H1 (cell line): ENCODE data around the gene VPS11. TPM values are rescaled to one million over a fixed set of nuclear protein-coding genes. Genes with fewer than 3 reads are reported as not detected.

Experiments
- BACH1 ChIP-seq: IDR thresholded peaks from 2 replicates; pipeline ENCODE4 v1.6.1; 2012; ENCODE audit warnings: low read length, improper control_type of control experiment
- BCL11A ChIP-seq, 2 experiments: IDR thresholded peaks; one replicate each; pipeline ENCODE4 v1.6.1; 2011; ENCODE audit warnings: low read depth in 2 of 2, low read length in 2 of 2, mild to moderate bottlenecking in 2 of 2
- CBX8 ChIP-seq: fragments of 300-800, 300-1000 bp; sonication (generic); IDR thresholded peaks from 2 replicates; pipeline ENCODE4 v1.7.1; 2016; ENCODE audit warnings: low read depth, low read length, borderline replicate concordance
- CEBPB ChIP-seq: IDR thresholded peaks from 2 replicates; pipeline ENCODE4 v1.6.1; 2012; ENCODE audit warnings: low read depth, low read length
- CHD1 ChIP-seq: IDR thresholded peaks from 2 replicates; pipeline ENCODE4 v1.6.1; 2012; ENCODE audit warnings: low read depth, low read length, improper control_type of control experiment
- EGR1 ChIP-seq: IDR thresholded peaks from 2 replicates; pipeline ENCODE4 v1.6.1; 2011; ENCODE audit warnings: low read depth, low read length, borderline replicate concordance
- HDAC2 ChIP-seq, 2 experiments: fragments of 300-600 bp in 1 of 2; sonication (generic) in 1 of 2; IDR thresholded peaks; 2 replicates each; pipeline ENCODE4 v1.6.1; 2011 to 2012; ENCODE audit warnings: low read depth in 2 of 2, low read length in 2 of 2, mild to moderate bottlenecking in 2 of 2, moderate library complexity in 2 of 2, borderline replicate concordance in 1 of 2, inconsistent platforms in 1 of 2
- JUN ChIP-seq: IDR thresholded peaks from 2 replicates; pipeline ENCODE4 v1.6.1; 2011; ENCODE audit warnings: low read depth, mild to moderate bottlenecking, improper control_type of control experiment, low read length
- JUND ChIP-seq: IDR thresholded peaks from 2 replicates; pipeline ENCODE4 v1.6.1; 2011; ENCODE audit warnings: mild to moderate bottlenecking, improper control_type of control experiment, low read length
- KDM1A ChIP-seq: fragments of 200-600, 300-600 bp; sonication (generic); IDR thresholded peaks from 2 replicates; pipeline ENCODE4 v1.7.1; 2016; ENCODE audit warnings: mild to moderate bottlenecking, low read length, borderline replicate concordance
- KDM4A ChIP-seq: IDR thresholded peaks from one replicate; pipeline ENCODE4 v1.7.1; 2012; ENCODE audit warnings: low read depth, mild to moderate bottlenecking, moderate library complexity, low read length, inconsistent platforms; ENCODE audit not compliant: severe bottlenecking
- MAX ChIP-seq: IDR thresholded peaks from 2 replicates; pipeline ENCODE4 v1.6.1; 2012; ENCODE audit warnings: inconsistent platforms
- NANOG ChIP-seq: IDR thresholded peaks from 2 replicates; pipeline ENCODE4 v1.6.1; 2011; ENCODE audit warnings: low read length, low read depth, mild to moderate bottlenecking, inconsistent platforms; ENCODE audit not compliant: insufficient read depth, poor library complexity, severe bottlenecking
- POU5F1 ChIP-seq: IDR thresholded peaks from 2 replicates; pipeline ENCODE4 v1.6.1; 2011; ENCODE audit warnings: low read depth, mild to moderate bottlenecking, low read length, moderate library complexity
- RBBP5 ChIP-seq: IDR thresholded peaks from 2 replicates; pipeline ENCODE4 v1.7.1; 2012; ENCODE audit warnings: low read depth, mild to moderate bottlenecking, inconsistent platforms, low read length, moderate library complexity, borderline replicate concordance
- RFX5 ChIP-seq: IDR thresholded peaks from 2 replicates; pipeline ENCODE4 v1.6.1; 2011; ENCODE audit warnings: low read depth, low read length, improper control_type of control experiment, borderline replicate concordance
- SIN3A ChIP-seq, 2 experiments: IDR thresholded peaks in 1 of 2; conservative IDR thresholded peaks in 1 of 2; 2 replicates each; pipeline ENCODE4 v1.6.1; 2011 to 2012; ENCODE audit warnings: low read length in 2 of 2, improper control_type of control experiment in 1 of 2, low read depth in 1 of 2, mild to moderate bottlenecking in 1 of 2
- SP2 ChIP-seq: IDR thresholded peaks from 2 replicates; pipeline ENCODE4 v1.6.1; 2012; ENCODE audit warnings: mild to moderate bottlenecking, low read length, inconsistent platforms
- SP4 ChIP-seq: IDR thresholded peaks from 2 replicates; pipeline ENCODE4 v1.6.1; 2012; ENCODE audit warnings: low read length, inconsistent platforms
- SRF ChIP-seq: IDR thresholded peaks from 2 replicates; pipeline ENCODE4 v1.6.1; 2011; ENCODE audit warnings: mild to moderate bottlenecking, low read depth, low read length, moderate library complexity
- SUZ12 ChIP-seq: fragments of 200-600 bp; sonication (generic); IDR thresholded peaks from 2 replicates; pipeline ENCODE4 v1.6.1; 2012; ENCODE audit warnings: mild to moderate bottlenecking, inconsistent platforms, low read length, moderate library complexity, mixed read lengths
- TCF12 ChIP-seq: IDR thresholded peaks from 2 replicates; pipeline ENCODE4 v1.6.1; 2011; ENCODE audit warnings: low read depth, mild to moderate bottlenecking, low read length
- ZNF274 ChIP-seq: IDR thresholded peaks from 2 replicates; pipeline ENCODE4 v1.7.0; 2012; ENCODE audit warnings: low read length, borderline replicate concordance; ENCODE audit errors: extremely low read depth
- polyA plus RNA-seq, 7 experiments: library from polyadenylated mRNA; depleted of rRNA in 3 of 7; stranded (reverse) in 5 of 7; unstranded in 2 of 7; fragments of >200 nt in 5 of 7; fragments of 200-250 nt in 2 of 7; gene quantifications; 1 replicate in 5 of 7; 2 replicates in 1 of 7; 4 replicates in 1 of 7; pipeline versions ENCODE4 v1.2.1 to v1.2.3, GENCODE V29; 2011 to 2013; ENCODE audit warnings: missing spikeins in 2 of 7, mixed read lengths in 2 of 7
- total RNA-seq: library from RNA; stranded (reverse); fragmentation: NEBNext Ultra II Directional; extraction: Animal tissue kit (Norgen Biotek cat#: 25700); gene quantifications from 2 replicates; pipeline ENCODE4 v1.2.1, GENCODE V29; 2021
- TF ChIP-seq, protein P1 (sequence below): IDR thresholded peaks from 2 replicates; pipeline ENCODE4 v1.6.1; 2011; ENCODE audit warnings: low read length, improper control_type of control experiment

The VPS11 gene
- total and polyA plus RNA-seq, 2 of the 8 experiments (the other 6 are each of a cell fraction or from before 2014, with no cell fraction given): 13.1 to 15.5 TPM

GRCh38 chr11:119056421-119056999 lies 11.1 kb upstream of the VPS11 start (continued):
- TF ChIP-seq KDM1A: peak; percentile 43; the same call in 1 of the 2 replicates
- TF ChIP-seq JUND: no peak
- no peak for TF ChIP-seq SUZ12
- TF ChIP-seq POU5F1: no peak
- no peak for TF ChIP-seq SP4
- TF ChIP-seq SP2: no peak
- TF ChIP-seq, protein P1, sequence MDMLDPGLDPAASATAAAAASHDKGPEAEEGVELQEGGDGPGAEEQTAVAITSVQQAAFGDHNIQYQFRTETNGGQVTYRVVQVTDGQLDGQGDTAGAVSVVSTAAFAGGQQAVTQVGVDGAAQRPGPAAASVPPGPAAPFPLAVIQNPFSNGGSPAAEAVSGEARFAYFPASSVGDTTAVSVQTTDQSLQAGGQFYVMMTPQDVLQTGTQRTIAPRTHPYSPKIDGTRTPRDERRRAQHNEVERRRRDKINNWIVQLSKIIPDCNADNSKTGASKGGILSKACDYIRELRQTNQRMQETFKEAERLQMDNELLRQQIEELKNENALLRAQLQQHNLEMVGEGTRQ: no peak
- TF ChIP-seq RFX5: no peak
- TF ChIP-seq SIN3A (conservative IDR thresholded peaks at IDR 0.05 in 1 of 2, IDR thresholded peaks at IDR 0.05 in 1 of 2; ENCODE audit: low read depth in 1 of 2, low read length in 2 of 2): peak; percentile 69 to 81; a peak in 3 of 4 replicates
- peak; percentile 85; the same call in 1 of the 2 replicates for TF ChIP-seq RBBP5
- TF ChIP-seq SRF: no peak
- no peak for TF ChIP-seq CEBPB
- no peak for TF ChIP-seq NANOG
- no peak for TF ChIP-seq ZNF274
- TF ChIP-seq CHD1: no peak
- 0 out of 2 replicates have a peak, but pooled peaks have one; percentile 65 for TF ChIP-seq MAX
- TF ChIP-seq TCF12: no peak
- no peak for TF ChIP-seq CBX8
- TF ChIP-seq BCL11A (IDR thresholded peaks at IDR 0.05; ENCODE audit: low read depth in 2 of 2, low read length in 2 of 2): no peak
- peak; percentile 91 for TF ChIP-seq KDM4A
- no peak for TF ChIP-seq JUN
- TF ChIP-seq BACH1: no peak
- peak in 1 of 2 experiments; percentile 61; a peak in 2 of 4 replicates for TF ChIP-seq HDAC2 (IDR thresholded peaks at IDR 0.05; ENCODE audit: borderline replicate concordance in 1 of 2, low read depth in 2 of 2, low read length in 2 of 2)
- TF ChIP-seq EGR1: no peak; the same call in 1 of the 2 replicates
